ENCODE data around the gene FFAR4.

DNA sequence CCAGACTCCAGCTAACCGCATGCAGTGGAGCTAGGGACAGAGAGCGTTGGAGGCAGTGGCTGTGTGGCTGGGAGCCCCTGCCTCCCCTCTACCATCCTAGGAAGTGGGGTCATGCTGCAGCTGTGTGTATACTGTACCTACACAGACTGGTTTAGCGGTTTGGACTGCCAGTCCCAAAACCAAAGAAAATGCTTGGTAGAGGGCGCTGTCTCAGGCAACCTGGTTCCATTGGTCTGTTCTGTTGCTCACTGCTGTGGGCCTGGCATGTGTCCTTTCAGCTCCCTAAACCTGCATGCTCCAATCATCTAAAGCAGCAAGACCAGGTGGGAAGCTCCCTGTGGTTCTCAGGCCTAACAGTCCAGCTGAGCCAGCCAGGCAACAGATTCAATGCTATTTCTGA is 30.1 kb downstream of the FFAR4 start:
- TF ChIP-seq, protein P1, sequence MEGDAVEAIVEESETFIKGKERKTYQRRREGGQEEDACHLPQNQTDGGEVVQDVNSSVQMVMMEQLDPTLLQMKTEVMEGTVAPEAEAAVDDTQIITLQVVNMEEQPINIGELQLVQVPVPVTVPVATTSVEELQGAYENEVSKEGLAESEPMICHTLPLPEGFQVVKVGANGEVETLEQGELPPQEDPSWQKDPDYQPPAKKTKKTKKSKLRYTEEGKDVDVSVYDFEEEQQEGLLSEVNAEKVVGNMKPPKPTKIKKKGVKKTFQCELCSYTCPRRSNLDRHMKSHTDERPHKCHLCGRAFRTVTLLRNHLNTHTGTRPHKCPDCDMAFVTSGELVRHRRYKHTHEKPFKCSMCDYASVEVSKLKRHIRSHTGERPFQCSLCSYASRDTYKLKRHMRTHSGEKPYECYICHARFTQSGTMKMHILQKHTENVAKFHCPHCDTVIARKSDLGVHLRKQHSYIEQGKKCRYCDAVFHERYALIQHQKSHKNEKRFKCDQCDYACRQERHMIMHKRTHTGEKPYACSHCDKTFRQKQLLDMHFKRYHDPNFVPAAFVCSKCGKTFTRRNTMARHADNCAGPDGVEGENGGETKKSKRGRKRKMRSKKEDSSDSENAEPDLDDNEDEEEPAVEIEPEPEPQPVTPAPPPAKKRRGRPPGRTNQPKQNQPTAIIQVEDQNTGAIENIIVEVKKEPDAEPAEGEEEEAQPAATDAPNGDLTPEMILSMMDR (IDR thresholded peaks at IDR 0.05) = peak in 2 of 4 donors; percentile 11 to 20
- TF ChIP-seq POLR2A (IDR thresholded peaks at IDR 0.05) = peak; percentile 25
